Measurements from ENCODE around the gene ZDHHC14.
"Not testable (repeated sequence)": the region's sequence is repeated elsewhere in the genome, so short reads cannot be mapped to it uniquely, and the experiment has no call there.

The ZDHHC14 gene

DNA sequence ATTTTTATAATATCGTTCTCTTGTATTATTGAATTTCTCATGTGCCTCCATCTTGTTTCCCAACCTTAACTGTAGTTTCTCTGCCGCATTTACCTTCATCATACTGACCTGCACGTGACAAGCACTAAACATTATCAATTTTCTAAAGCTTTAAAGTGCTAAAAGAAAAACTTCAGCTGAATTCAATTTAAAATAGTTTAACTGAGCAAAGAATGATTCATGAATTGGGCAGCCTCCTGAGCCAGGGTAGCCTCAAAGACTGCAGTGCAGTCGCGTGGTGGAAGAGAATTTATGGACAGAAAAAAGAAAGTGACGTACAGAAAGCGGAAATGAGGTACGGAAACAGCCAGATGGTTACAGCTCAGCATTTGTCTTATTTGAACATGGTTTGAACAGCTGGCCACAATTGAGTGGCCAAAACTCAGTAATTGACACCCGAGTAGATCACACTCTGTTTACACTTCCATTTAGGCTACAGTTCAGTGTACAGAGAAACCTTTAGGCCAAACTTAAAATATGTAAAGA, 4.2 kb upstream of the ZDHHC14 start:
- DNase-seq (ENCODE audit: low read depth, low spot score) = no peak
- H3K4me3 ChIP-seq (ENCODE audit: low read length) = no peak overlapping the region

DNA sequence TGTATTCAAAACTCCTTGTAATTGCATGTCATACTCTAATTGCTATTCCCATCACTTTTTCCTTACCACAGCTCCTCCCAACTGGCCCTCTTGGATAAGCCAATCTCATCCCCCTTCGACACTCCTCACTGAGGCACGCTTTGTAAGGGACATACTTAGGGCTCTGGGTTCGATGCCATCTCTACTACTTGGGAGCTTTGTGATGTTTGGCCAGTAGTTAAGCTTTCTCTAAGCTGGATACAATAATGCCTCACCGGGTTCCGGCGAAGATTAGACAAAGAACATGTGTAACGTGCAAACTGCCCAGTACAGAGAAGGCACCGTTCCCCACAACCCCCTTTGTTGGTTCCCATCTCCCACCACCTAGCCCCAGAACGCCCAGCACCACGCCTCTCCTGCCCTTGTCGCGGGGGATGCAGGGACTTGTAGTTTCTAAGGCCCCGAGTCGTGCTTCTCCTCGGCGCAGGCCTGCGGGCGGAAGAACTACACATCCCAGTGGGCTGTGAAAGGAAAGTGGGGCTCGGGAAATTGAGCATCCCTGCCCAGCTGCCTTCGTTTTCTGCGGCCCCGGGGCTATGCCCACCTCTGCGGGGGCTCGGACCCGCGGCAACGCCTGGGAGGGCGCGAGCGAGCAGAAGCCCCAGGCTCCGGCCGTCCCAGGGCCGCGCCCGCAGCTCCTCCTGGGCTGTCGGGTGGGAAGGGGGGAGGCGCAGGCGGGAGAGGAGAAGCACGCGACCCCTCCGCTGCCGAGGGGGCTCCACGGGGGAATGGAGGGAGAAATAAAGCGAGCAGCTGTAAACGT, 1.1 kb upstream of the ZDHHC14 start:
- peak overlapping the region; percentile 77 for H3K4me3 ChIP-seq (ENCODE audit: low read length)
- DNase-seq (ENCODE audit: low read depth, low spot score) = peak; percentile 85

DNA sequence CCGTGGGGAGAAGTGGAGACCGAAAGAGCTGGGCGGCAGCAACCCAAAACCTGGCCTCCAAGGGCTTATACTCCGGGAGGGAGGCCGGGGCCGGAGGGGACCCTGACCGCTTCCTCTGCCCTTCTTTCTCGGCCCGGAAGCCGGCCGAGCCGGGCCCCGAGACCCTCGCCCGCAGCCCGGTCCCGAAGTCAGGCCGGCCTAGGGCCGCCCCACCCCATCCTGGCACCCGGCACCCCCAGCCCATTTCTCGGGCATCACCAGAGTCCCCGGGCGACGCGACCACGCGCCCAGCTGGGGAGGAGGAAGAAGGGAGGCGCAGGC, 572 bp upstream of the ZDHHC14 start:
- peak overlapping the region; percentile 77 for H3K4me3 ChIP-seq (ENCODE audit: low read length)
- DNase-seq (ENCODE audit: low read depth, low spot score) = no peak

GRCh38 chr6:157381631-157382621, 936 bp downstream of the ZDHHC14 start:
- no peak for DNase-seq (ENCODE audit: low read depth, low spot score)

DNA sequence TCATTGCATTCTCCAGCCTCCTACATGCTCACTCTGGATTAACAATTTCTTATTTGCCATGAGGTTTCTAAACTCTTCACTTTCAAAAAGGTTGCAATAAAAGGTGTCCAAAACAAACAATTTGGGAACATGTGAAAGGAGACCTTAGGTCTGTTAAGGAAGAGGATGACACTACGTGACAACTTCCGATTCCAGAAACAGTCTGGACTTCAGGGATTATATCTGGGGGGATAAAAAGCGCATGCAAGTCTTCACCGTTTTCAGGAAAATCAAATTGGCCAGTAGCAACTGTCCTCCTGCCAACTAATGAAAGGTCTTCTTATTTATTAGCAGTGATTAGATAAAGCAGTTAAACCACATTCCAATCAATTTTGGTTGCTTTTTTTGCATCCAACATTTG, 1.8 kb downstream of the ZDHHC14 start:
- H3K4me3 ChIP-seq (ENCODE audit: low read length) = no peak overlapping the region
- no peak for DNase-seq (ENCODE audit: low read depth, low spot score)

More at GRCh38 chr6:157381631-157382621, 936 bp downstream of the ZDHHC14 start:
- peak overlapping the region; percentile 77 for H3K4me3 ChIP-seq (ENCODE audit: low read length)

DNA sequence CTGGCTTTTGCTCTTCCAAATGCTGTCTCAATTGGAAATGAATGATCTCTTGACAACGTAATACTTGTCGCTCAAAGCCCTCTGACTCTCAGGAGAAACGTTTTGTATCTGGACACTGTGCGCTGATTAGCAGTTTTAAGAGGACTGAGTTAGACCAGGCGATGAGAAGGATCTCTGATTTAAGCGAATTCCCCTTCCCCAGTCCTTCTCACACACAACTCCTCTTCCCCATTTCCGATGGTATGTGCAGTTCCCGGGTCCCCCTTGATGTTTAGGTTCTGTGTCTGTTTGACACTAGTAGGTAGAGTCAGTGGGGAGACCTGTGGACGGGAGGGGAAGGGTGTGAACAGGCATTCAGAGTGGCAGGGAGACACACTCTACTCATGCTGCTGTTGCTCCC, 2.5 kb downstream of the ZDHHC14 start:
- DNase-seq (ENCODE audit: low read depth, low spot score) = no peak
- H3K4me3 ChIP-seq (ENCODE audit: low read length) = no peak overlapping the region

GRCh38 chr6:157384962-157385361, 4.0 kb downstream of the ZDHHC14 start:
- not testable (repeated sequence) for DNase-seq (ENCODE audit: low read depth, low spot score); H3K4me3 ChIP-seq (ENCODE audit: low read length)

DNA sequence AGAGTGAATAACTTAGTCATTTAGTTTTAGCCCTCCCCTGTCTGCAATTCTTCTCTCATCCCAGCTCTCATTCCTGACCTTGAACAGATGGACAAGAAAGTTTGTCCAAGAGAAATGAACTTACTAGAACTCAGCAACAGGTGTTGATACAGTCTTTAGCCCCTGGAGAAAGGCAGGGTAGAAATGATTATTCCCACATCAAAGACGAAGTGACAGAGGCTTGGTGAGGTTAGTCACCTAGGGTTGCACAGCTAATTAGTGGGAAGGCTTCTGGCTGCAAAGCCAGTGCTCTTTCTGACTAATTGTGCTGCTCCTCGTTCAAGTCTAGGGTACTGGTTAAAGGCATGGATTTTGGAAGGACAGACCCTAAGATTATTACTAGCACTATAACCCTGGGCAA, 4.5 kb downstream of the ZDHHC14 start:
- H3K4me3 ChIP-seq (ENCODE audit: low read length) = no peak overlapping the region
- peak; percentile 54 for DNase-seq (ENCODE audit: low read depth, low spot score)

GRCh38 chr6:157386023-157386422, 5.0 kb downstream of the ZDHHC14 start:
- H3K4me3 ChIP-seq (ENCODE audit: low read length) = no peak overlapping the region
- no peak for DNase-seq (ENCODE audit: low read depth, low spot score)

DNA sequence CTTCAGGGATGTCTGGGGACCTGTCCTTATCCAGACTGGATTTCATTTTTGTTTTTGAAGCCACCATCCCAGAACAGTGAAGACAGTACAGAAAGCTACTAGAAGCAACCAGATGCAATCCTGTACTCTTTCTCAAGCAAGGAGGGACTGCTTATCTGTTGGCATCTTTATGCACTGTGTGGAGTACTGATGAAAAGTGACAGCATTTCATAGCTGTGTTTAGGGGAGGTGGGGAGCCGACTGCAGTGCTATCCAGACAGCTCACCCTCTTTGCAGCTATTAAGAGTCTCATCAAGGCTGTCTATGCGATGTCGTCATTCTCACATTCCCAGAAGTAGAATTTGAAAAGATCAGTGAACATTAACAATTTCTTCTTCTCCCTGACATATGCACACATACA, 5.5 kb downstream of the ZDHHC14 start:
- H3K4me3 ChIP-seq (ENCODE audit: low read length) = no peak overlapping the region
- no peak for DNase-seq (ENCODE audit: low read depth, low spot score)

DNA sequence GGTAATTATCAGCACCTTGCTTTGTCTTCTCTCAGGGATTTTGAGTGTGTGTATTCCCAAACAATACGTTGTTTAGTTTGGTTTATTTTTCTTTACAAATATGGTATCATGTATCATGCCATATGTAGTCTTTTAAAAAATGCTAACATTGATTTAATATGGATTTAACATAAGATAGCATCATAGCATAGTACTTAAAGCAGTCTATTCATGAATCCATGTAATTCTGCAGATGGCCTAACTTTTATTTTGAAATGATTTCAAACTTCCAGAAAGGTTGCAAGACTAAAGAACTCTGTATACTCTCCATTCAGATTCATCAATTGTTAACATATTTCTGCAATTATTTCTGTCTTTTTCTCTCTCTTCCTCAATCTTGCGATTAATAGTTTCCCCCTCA, 7.9 kb downstream of the ZDHHC14 start:
- no peak overlapping the region for H3K4me3 ChIP-seq (ENCODE audit: low read length)
- DNase-seq (ENCODE audit: low read depth, low spot score) = no peak

- no peak for DNase-seq (ENCODE audit: low read depth, low spot score)
- H3K4me3 ChIP-seq (ENCODE audit: low read length) = no peak overlapping the region
Measured at GRCh38 chr6:157390273-157391060, 9.5 kb downstream of the ZDHHC14 start.

DNA sequence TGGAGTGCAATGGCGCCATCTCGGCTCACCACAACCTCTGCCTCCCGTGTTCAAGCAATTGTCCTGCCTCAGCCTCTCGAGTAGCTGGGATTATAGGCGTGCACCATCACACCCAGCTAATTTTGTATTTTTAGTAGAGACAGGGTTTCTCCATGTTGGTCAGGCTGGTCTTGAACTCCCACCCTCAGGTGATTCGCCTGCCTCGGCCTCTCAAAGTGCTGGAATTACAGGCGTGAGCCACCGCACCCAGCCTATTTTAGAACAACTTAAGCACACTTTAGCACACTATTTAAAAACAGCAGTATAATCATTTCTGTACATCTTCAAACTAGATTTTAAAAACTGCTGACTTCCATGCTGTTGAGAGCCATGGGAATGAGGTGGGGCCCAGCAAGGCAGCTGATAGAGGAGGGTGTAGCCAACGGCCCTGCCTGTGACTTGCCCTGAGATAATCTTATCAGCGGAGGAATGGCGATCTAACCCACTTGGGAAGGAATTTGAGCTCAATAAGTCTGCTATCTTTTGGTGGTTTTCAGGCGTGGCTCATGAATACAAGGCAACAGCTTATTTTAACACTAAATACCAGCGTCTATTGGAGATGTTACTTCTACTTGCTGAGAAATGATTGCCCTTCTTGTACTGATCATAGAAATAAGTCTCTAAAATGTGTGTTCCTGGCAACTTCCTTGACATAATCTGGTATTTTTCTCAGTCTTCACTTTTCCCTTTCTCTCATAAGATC, 12.1 kb downstream of the ZDHHC14 start:
- no peak overlapping the region for H3K4me3 ChIP-seq (ENCODE audit: low read length)
- DNase-seq (ENCODE audit: low read depth, low spot score) = no peak

DNA sequence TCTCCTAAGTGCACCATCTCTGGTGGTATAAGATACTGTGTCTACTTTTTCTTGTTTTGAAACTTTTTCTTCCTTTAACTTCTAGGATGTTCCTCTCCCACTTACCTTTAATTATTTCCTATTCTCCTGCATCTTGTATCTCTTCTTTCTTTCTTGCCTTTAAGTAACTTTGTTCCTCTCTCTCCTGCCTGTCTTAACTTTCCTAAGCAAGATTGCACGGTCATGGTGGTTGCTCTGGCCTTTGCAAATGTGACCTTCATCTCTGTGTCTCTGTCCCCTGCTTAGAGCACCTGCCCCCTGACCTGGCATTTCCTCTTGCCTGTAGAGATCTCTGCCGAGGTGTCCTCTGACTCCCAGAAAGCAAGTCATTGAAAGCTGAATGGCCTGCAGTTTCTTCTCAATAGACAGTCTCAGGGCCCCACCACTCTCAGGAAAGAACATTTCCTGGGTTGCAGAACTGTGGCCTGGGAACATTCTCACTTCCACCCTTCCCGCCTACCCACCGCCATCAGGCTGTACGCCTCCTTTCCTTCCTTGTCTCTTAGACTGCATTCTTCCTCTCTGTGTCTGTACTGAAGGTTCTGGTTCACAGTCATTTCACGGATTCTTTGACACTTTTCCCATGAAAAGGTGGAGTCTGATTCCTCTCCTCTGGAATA, 12.8 kb downstream of the ZDHHC14 start:
- no peak for DNase-seq (ENCODE audit: low read depth, low spot score)
- no peak overlapping the region for H3K4me3 ChIP-seq (ENCODE audit: low read length)

DNA sequence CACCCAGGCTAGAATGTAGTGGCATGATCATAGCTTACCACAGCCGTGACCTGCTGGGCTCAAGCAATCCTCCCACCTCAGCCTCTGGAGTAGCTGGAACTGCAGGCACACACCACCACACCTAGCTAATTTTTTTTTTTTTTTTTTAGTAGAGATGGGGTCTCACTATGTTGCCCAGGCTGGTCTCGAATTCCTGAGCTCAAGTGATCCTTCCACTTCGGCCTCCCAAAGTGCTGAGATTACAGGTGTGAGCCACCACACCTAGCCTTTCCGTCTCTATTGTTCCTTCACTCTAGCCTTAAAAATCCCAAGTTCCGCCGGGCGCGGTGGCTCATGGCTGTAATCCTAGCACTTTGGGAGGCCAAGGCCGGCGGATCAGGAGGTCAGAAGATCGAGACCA, 14.2 kb downstream of the ZDHHC14 start:
- H3K4me3 ChIP-seq (ENCODE audit: low read length); DNase-seq (ENCODE audit: low read depth, low spot score): not testable (repeated sequence)

GRCh38 chr6:157396026-157396425, 15.0 kb downstream of the ZDHHC14 start:
- H3K4me3 ChIP-seq (ENCODE audit: low read length) = no peak overlapping the region
- DNase-seq (ENCODE audit: low read depth, low spot score) = no peak

DNA sequence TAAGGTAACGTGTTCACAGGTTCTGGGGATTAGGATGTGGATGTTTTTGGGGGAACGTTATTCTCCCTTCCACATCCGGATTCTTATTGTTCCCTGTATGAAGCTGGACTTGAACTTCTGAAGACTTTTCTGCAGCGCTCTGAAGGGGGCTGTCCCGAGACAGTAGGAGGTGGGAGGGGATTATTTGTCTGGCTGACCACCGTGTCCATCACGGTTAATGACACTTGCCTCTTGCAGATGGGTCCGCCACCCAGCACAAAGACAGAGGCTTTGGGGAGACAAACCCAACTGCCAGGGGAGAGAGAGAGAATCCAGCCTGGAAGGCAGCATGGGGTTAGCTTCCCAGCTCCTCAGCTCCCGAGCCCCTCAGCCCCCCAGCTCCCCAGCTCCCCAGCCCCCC, 16.7 kb downstream of the ZDHHC14 start:
- no peak overlapping the region for H3K4me3 ChIP-seq (ENCODE audit: low read length)
- no peak for DNase-seq (ENCODE audit: low read depth, low spot score)

DNA sequence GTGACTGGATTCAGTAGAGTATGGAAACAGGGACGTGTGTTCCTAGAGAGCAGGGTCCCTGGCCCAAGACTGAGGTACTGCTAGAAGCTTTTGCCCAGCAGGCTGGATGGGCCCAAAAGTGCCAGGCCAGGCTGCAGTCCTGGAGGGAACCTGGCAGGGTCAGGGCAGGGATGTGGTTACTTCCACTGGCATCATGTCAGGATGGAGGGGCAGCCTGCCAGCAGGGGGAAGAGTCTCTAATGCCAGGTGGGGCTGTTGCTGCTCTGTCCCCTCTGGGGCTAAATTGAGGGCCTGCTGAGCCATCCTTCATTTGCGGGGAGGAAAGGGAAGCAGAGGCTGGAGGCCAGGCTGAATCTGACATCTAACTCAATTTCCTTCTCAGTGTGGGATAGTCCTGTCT, 17.2 kb downstream of the ZDHHC14 start:
- no peak overlapping the region for H3K4me3 ChIP-seq (ENCODE audit: low read length)
- DNase-seq (ENCODE audit: low read depth, low spot score) = no peak

Measured in Jurkat, Clone E6-1 (cell line).